Thoracic aorta (tissue), 2 donors: ENCODE results near the gene APOM. TPM values are rescaled to one million over a fixed set of nuclear protein-coding genes. Genes with fewer than 3 reads are reported as not detected.

ENCODE experiments used
- ATAC-seq: fragments of 150-250 bp; one replicate; pipeline ENCODE4 v1.8.0; 2017; ENCODE audit warnings: low read depth; ENCODE audit not compliant: insufficient number of reproducible peaks, low FRiP score
- DNase-seq: peaks from one replicate; pipeline ENCODE4 v3.0.0-alpha.2; 2020; ENCODE audit warnings: low spot score
- H3K27ac ChIP-seq, 2 donors: fragments of 200-600 bp; sonication (generic); 1 replicate in 1 of 2; 2 replicates in 1 of 2; pipeline ENCODE4 v1.5.1; 2016; ENCODE audit warnings: mild to moderate bottlenecking in 2 of 2, moderate library complexity in 2 of 2
- H3K27me3 ChIP-seq: fragments of 200-600 bp; sonication (generic); replicated peaks from 2 replicates; pipeline ENCODE4 v1.6.0; 2016; ENCODE audit warnings: mild to moderate bottlenecking; ENCODE audit not compliant: insufficient read depth
- H3K36me3 ChIP-seq: fragments of 200-600 bp; sonication (generic); one replicate; pipeline ENCODE4 v1.5.1; 2016
- H3K4me1 ChIP-seq, 2 donors: fragments of 200-600 bp; sonication (generic); 1 replicate in 1 of 2; 2 replicates in 1 of 2; pipeline versions ENCODE4 v1.5.1 to v1.6.0; 2016; ENCODE audit warnings: low read depth in 2 of 2, mild to moderate bottlenecking in 1 of 2; ENCODE audit not compliant: control insufficient read depth in 1 of 2
- H3K4me3 ChIP-seq: fragments of 200-600 bp; sonication (generic); 2 replicates; pipeline ENCODE4 v1.5.1; 2016; ENCODE audit warnings: mild to moderate bottlenecking
- H3K9me3 ChIP-seq: fragments of 200-600 bp; sonication (generic); 2 replicates; pipeline ENCODE4 v1.5.1; 2016
- total RNA-seq, 2 donors: library from RNA; depleted of rRNA; stranded (reverse); fragments of >200 nt; gene quantifications; one replicate each; pipeline versions ENCODE4 v1.1.0 to v1.2.3, GENCODE V29; 2016
- TF ChIP-seq, protein P1 (sequence below): fragments of 200-600 bp; sonication (generic); IDR thresholded peaks from one replicate; pipeline ENCODE4 v1.5.1; 2019; ENCODE audit warnings: antibody characterized with exemption

Gene APOM
- total RNA-seq, 2 donors from 2014 or later, result 2.2 TPM; not detected in 1

DNA sequence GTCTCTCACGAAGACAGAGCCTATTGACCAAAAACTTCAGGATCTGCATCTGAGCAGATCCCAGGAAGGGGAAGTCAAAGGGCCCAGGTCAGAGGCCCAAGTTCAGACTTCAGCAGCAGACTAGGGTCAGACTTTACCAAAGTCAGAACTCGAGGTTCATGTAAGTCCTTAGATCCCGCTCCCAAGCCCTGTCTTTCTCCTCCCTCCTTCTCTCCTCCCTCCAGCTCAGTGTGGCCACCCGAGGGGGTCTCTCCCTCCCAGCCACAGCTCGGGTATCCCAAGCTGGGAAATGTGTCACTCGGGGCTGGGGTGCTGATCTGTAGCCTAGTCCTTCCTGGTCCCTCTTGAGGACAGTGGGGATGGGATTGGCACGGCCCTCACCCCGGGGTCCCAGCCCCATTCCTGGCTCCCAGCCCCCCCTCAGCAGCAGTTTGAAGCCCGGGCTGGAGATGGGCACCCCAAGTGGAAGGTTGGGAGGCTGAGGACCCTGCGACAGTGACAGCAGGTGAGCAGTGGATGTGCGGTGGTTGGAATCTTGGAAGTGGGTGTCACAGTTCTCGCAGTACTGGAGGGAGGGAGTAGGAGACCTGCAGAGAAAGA lies 6.5 kb downstream of the APOM start:
- no peak for DNase-seq
- H3K27ac ChIP-seq, result peak overlapping the region in 1 of 2 donors; percentile 4

DNA sequence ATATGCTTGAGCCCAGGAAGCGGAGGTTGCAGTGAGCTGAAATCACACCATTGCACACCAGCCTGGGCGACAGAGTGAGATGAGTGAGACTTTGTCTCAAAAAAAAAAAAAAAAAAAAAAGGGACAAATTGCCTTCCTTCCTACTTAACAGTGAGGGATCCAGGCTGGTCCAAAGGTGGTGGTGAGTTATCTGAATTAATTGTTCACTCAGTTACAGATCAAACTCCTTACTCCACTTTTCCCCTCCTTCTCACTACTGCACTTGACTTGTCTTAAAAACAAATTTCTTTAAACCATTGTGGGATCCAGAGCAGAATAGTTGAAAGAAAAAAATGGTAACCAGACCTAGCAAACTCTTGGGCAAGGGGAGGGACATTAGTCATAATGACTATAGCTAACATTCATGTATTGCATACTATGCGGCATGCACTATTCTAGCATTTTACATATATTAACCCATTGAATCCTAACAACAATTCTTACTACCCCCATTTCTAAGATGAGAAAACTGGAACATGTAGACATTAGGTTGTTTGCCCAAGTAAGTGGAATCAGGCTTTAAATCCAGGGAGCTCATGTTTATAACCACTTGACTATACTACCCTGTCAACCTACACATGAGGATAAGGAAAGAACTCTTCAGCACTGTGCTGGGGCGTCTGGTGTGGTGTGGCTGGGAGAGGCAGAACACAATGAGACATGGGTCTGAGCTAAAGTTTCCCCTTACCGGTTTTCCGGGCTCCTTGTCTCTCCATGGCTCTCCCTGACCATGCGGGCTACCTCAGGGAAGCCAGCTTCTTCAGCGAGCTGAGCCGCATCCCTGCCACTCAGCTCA lies 7.6 kb downstream of the APOM start:
- no peak for ATAC-seq
- peaks cover 33 to 70% of the 10 kb centered on the region in 2 donors for H3K4me1 ChIP-seq
- H3K27ac ChIP-seq, result peak overlapping the region; percentile 95 to 97
- TF ChIP-seq, protein P1, sequence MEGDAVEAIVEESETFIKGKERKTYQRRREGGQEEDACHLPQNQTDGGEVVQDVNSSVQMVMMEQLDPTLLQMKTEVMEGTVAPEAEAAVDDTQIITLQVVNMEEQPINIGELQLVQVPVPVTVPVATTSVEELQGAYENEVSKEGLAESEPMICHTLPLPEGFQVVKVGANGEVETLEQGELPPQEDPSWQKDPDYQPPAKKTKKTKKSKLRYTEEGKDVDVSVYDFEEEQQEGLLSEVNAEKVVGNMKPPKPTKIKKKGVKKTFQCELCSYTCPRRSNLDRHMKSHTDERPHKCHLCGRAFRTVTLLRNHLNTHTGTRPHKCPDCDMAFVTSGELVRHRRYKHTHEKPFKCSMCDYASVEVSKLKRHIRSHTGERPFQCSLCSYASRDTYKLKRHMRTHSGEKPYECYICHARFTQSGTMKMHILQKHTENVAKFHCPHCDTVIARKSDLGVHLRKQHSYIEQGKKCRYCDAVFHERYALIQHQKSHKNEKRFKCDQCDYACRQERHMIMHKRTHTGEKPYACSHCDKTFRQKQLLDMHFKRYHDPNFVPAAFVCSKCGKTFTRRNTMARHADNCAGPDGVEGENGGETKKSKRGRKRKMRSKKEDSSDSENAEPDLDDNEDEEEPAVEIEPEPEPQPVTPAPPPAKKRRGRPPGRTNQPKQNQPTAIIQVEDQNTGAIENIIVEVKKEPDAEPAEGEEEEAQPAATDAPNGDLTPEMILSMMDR, result no peak
- no peaks in the 10 kb centered on the region for H3K9me3 ChIP-seq
- peaks cover 12% of the 10 kb centered on the region for H3K36me3 ChIP-seq
- H3K4me3 ChIP-seq, result peak overlapping the region; percentile 98
- DNase-seq, result no peak
- H3K27me3 ChIP-seq, result no peaks in the 10 kb centered on the region

More for the DNA sequence above, 6.5 kb downstream of the APOM start:
- no peaks in the 10 kb centered on the region for H3K27me3 ChIP-seq
- H3K4me1 ChIP-seq, result peaks cover 32 to 68% of the 10 kb centered on the region in 2 donors
- no peaks in the 10 kb centered on the region for H3K9me3 ChIP-seq
- TF ChIP-seq, protein P1, result no peak
- no peak overlapping the region for H3K4me3 ChIP-seq
- ATAC-seq, result no peak
- peaks cover 1% of the 10 kb centered on the region for H3K36me3 ChIP-seq

DNA sequence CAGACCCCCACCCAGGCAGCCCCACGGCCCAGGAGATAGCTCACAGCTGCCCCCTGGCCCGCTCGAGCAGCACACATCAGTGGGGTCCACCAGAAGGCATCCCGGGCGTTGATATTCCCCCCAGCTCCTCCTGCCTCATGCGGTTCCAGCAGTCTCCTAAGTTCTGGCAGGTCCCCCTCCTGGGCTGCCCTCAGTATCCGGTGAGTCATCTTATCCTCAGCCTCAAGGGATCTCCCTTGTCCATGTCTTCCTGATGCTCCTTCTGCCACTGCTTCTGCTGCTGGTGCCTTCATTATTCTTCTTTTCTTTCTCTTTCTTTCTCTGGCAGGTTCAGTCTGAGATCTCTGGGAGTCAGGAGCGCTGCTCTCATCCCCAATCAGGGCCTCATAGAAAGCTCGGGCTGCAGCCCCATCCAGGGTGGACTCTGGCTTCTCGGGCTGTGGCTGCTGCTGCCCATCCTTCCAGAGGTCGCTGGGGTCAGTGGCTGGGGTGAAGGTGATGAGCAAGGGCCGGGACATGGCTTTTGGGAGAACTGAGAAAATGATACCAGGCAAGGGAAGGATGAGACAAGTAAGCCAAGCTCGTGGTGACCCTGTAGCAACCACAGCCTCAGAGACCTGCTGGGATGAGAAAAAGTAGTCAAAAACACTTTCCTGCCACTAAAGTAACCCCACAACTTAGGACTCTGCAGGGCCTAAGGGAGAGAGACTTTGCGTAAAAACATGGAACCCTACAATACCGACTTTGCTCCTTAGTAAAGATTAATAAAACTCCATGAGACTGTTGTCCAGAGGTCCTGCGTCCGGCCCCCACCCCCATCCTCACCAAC lies 8.5 kb downstream of the APOM start:
- DNase-seq, result no peak
- TF ChIP-seq, protein P1, result no peak

DNA sequence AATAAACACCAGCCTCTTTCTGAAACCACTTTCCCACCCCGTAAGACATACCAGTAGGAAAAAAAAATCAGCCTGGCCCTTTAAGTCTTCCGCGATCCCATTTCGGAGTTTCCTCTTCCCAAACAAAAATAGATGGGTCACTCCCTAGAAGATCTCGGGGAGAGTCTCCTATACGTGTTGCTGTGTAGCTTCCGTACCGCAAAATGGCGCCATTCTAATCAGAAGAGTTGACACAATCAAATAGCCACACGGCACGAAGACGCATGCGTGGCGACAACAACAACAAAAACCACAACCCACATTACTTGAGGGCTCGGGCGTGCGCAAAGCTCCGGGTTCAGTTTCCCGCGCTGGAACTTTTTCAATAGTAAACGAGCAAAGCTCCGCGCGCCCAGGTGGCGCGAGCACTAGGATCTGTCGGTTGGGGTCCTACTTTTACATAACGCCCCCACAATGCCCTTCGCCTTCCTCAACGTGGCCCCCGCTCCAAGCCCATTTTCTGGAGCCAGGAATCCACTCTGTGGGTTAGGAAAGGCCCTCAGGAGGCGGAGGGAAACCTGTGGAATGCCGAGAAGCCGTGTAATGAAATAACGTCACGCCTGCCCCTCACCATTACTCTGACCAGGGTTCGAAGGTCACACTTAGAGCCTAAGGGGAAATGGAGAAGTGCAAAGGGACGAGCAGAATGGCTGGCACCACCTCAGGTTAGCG lies 9.3 kb downstream of the APOM start, which contains the start of gene GPANK1:
GPANK1 (minus strand) TSS at position 208 of the 711 bp plus-strand sequence. CDS start 519 bp downstream, outside the sequence.
- H3K27me3 ChIP-seq, result no peaks in the 10 kb centered on the region
- DNase-seq (peak; percentile 86), ATAC-seq (peak; percentile 42)
- H3K9me3 ChIP-seq, result no peaks in the 10 kb centered on the region
- TF ChIP-seq, protein P1, result no peak
- peak within 1 kb of the TSS; percentile 95 to 97 for H3K27ac ChIP-seq
- peaks cover 28% of the 10 kb centered on the region for H3K36me3 ChIP-seq
- H3K4me1 ChIP-seq, result peaks cover 19 to 57% of the 10 kb centered on the region in 2 donors
- H3K4me3 ChIP-seq, result peak within 1 kb of the TSS; percentile 98

More for the DNA sequence above, 8.5 kb downstream of the APOM start:
- Histone ChIP-seq H3K27me3 (no peaks in the 10 kb centered on the region), H3K9me3 (no peaks in the 10 kb centered on the region), H3K4me3 (peak overlapping the region; percentile 98), H3K27ac (peak overlapping the region; percentile 95 to 97), H3K4me1 (peaks cover 25 to 65% of the 10 kb centered on the region in 2 donors), H3K36me3 (peaks cover 21% of the 10 kb centered on the region)
- ATAC-seq, result no peak
